ENCODE results near the gene SIGLEC11.

The SIGLEC11 gene

GRCh38 chr19:49913720-49914119 lies 47.3 kb downstream of the SIGLEC11 start:
- H3K27me3 ChIP-seq (ENCODE audit: control insufficient read depth in 1 of 2, insufficient read depth in 2 of 2, low read length in 2 of 2): no peaks in the 10 kb centered on the region
- H3K4me3 ChIP-seq (ENCODE audit: low read length in 2 of 2): no peak overlapping the region
- peaks cover 2 to 22% of the 10 kb centered on the region in 2 donors for H3K36me3 ChIP-seq (ENCODE audit: control insufficient read depth in 2 of 2, insufficient read depth in 2 of 2, low read length in 2 of 2)
- peaks cover 7% of the 10 kb centered on the region for H3K4me1 ChIP-seq (ENCODE audit: control insufficient read depth, insufficient read depth, low read length)
- H3K9ac ChIP-seq (ENCODE audit: low read length in 2 of 2): no peak overlapping the region
- no peaks in the 10 kb centered on the region for H3K9me3 ChIP-seq (ENCODE audit: control insufficient read depth in 2 of 2, low read length in 2 of 2)
- no peak overlapping the region for H3K27ac ChIP-seq (ENCODE audit: low read length)

DNA sequence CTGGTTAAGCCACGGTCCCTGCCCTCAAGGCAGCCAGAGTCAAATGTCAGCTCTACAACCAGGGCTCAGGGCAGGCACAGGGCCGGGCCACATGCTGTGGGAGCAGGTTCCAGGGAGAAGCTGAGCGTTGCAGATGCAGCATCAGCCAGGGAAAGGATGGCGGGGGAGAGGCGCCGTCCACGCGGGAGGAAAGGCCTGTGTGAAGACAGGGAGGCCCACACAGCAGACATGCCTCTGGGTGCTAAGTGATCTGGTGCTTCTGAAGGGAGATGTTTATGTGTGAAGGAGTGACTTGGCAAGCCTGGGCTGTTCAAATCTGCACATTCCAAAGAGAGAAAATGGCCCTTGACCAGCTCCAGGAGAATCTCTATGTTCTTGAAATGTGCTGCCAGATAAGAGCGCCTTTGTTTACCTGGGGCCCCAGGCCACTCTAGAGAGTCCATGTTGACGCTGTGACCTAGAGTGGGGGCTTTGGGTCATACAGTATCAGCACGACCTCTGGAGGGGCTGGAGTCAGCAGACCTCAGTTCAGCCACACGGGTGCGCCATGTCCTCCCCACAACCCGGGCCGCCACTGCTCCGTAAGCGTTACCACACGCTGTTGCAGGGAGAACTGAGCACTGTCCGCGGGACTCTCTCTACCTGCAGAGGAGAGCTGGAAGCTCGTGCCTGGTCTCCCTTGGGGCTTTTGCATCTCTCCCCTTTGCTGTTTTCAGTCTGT lies 47.8 kb downstream of the SIGLEC11 start:
- Histone ChIP-seq H3K9ac (ENCODE audit: low read length in 2 of 2) (no peak overlapping the region), H3K27ac (ENCODE audit: low read length) (no peak overlapping the region), H3K4me3 (ENCODE audit: low read length in 2 of 2) (no peak overlapping the region), H3K4me1 (ENCODE audit: control insufficient read depth, insufficient read depth, low read length) (peaks cover 7% of the 10 kb centered on the region), H3K27me3 (ENCODE audit: control insufficient read depth in 1 of 2, insufficient read depth in 2 of 2, low read length in 2 of 2) (no peaks in the 10 kb centered on the region), H3K36me3 (ENCODE audit: control insufficient read depth in 2 of 2, insufficient read depth in 2 of 2, low read length in 2 of 2) (peaks cover 7 to 26% of the 10 kb centered on the region in 2 donors), H3K9me3 (ENCODE audit: control insufficient read depth in 2 of 2, low read length in 2 of 2) (no peaks in the 10 kb centered on the region)

- Histone ChIP-seq H3K36me3 (ENCODE audit: control insufficient read depth in 2 of 2, insufficient read depth in 2 of 2, low read length in 2 of 2) (peaks cover 12 to 36% of the 10 kb centered on the region in 2 donors), H3K27me3 (ENCODE audit: control insufficient read depth in 1 of 2, insufficient read depth in 2 of 2, low read length in 2 of 2) (no peaks in the 10 kb centered on the region), H3K9ac (ENCODE audit: low read length in 2 of 2) (no peak overlapping the region), H3K4me3 (ENCODE audit: low read length in 2 of 2) (no peak overlapping the region), H3K9me3 (ENCODE audit: control insufficient read depth in 2 of 2, low read length in 2 of 2) (no peaks in the 10 kb centered on the region), H3K27ac (ENCODE audit: low read length) (no peak overlapping the region), H3K4me1 (ENCODE audit: control insufficient read depth, insufficient read depth, low read length) (peaks cover 4% of the 10 kb centered on the region)
Measured at GRCh38 chr19:49911381-49912145, 49.4 kb downstream of the SIGLEC11 start.

GRCh38 chr19:49910179-49910578 lies 50.8 kb downstream of the SIGLEC11 start:
- H3K9ac ChIP-seq (ENCODE audit: low read length in 2 of 2): no peak overlapping the region
- no peak overlapping the region for H3K4me3 ChIP-seq (ENCODE audit: low read length in 2 of 2)
- H3K9me3 ChIP-seq (ENCODE audit: control insufficient read depth in 2 of 2, low read length in 2 of 2): no peaks in the 10 kb centered on the region
- peaks cover 4% of the 10 kb centered on the region for H3K4me1 ChIP-seq (ENCODE audit: control insufficient read depth, insufficient read depth, low read length)
- no peaks in the 10 kb centered on the region for H3K27me3 ChIP-seq (ENCODE audit: control insufficient read depth in 1 of 2, insufficient read depth in 2 of 2, low read length in 2 of 2)
- H3K36me3 ChIP-seq (ENCODE audit: control insufficient read depth in 2 of 2, insufficient read depth in 2 of 2, low read length in 2 of 2): peaks cover 12 to 36% of the 10 kb centered on the region in 2 donors
- no peak overlapping the region for H3K27ac ChIP-seq (ENCODE audit: low read length)

DNA sequence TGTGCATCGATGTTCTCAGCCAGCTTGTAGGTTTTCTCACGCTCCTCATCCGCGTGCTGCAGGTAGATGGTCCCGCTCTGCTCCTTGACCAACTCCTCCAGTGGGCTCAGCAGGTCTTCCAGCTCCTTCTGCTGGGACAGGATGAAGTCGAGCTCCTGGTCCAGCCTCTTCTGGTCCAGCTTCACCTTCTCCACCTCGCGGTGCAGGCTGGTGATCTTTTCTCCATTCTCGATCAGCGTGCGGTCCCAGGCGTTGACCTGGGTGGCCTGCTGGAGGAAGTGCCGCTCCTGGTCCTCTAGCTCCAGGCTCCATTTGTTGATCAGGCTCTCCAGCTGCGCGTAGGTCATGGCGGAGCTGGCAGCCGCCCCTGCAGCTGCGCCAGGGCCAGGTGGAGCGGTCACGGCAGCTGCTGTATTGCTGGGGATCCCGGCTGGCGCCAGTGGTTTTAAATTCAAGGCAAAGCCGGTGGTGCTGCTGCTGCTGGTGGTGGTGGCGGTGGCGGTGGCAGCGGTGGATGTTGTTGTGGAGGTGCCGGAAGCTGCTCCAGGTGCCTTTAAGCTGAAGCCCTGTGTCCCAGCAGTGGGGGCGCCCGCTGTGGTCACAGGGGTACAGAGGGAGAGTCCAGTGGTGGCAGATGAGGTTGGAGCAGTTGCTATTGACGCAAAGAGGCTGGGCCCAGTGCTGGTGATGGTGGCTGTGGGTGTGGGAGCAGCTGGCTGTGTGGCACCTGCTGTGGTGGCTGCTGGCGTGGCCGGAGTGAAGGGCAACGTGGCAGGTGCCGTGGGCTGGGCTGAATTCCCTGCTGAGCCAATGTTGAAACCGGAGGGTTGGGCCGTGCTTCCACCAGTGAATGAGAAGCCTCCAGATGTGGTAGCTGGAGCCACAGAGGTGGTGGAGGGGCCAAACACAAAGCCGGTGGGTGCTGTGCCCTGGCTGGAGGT lies 52.2 kb downstream of the SIGLEC11 start:
- no peaks in the 10 kb centered on the region for H3K27me3 ChIP-seq (ENCODE audit: control insufficient read depth in 1 of 2, insufficient read depth in 2 of 2, low read length in 2 of 2)
- no peak overlapping the region for H3K9ac ChIP-seq (ENCODE audit: low read length in 2 of 2)
- H3K4me1 ChIP-seq (ENCODE audit: control insufficient read depth, insufficient read depth, low read length): peaks cover 4% of the 10 kb centered on the region
- H3K9me3 ChIP-seq (ENCODE audit: control insufficient read depth in 2 of 2, low read length in 2 of 2): no peaks in the 10 kb centered on the region
- no peak overlapping the region for H3K4me3 ChIP-seq (ENCODE audit: low read length in 2 of 2)
- peaks cover 12 to 30% of the 10 kb centered on the region in 2 donors for H3K36me3 ChIP-seq (ENCODE audit: control insufficient read depth in 2 of 2, insufficient read depth in 2 of 2, low read length in 2 of 2)
- H3K27ac ChIP-seq (ENCODE audit: low read length): no peak overlapping the region

DNA sequence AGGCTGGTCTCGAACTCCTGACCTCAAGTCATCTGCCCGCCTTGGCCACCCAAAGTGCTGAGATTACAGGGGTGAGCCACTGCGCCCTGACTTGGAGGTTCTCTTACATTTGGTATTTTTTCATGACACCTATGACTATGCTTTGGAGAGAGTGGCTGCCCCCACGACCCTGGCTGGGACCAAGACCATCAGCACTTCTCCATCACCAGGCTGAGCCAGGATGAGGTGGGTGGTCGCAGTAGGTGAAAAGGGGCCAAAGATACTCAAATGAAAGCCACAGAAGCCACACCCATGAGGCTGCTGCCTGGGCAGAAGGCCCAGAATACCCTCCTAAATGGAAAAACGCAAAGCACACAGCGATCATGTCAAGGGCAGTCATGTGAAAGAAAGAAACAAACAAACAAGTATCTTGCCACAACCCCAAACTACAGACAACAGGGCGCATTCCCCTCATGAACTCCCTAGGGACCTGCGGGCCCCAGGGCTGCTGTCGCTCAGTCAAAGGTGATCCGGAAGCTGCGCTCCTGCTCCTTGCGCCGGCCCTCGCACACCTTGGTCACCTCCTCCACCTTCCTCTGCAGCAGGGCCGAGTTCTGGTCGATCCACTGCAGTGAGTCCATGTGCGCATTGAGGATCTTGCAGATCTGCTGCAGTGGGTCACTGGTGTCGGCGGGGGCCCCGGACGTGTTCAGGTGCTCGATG lies 53.1 kb downstream of the SIGLEC11 start:
- Histone ChIP-seq H3K27ac (ENCODE audit: low read length) (no peak overlapping the region), H3K9me3 (ENCODE audit: control insufficient read depth in 2 of 2, low read length in 2 of 2) (no peaks in the 10 kb centered on the region), H3K36me3 (ENCODE audit: control insufficient read depth in 2 of 2, insufficient read depth in 2 of 2, low read length in 2 of 2) (peaks cover 12 to 29% of the 10 kb centered on the region in 2 donors)

GRCh38 chr19:49906879-49907564 lies 54.0 kb downstream of the SIGLEC11 start:
- H3K27ac ChIP-seq (ENCODE audit: low read length): no peak overlapping the region
- no peak overlapping the region for H3K9ac ChIP-seq (ENCODE audit: low read length in 2 of 2)

More for the DNA sequence above, 53.1 kb downstream of the SIGLEC11 start:
- Histone ChIP-seq H3K9ac (ENCODE audit: low read length in 2 of 2) (no peak overlapping the region), H3K4me3 (ENCODE audit: low read length in 2 of 2) (no peak overlapping the region), H3K27me3 (ENCODE audit: control insufficient read depth in 1 of 2, insufficient read depth in 2 of 2, low read length in 2 of 2) (no peaks in the 10 kb centered on the region), H3K4me1 (ENCODE audit: control insufficient read depth, insufficient read depth, low read length) (peaks cover 2% of the 10 kb centered on the region)

DNA sequence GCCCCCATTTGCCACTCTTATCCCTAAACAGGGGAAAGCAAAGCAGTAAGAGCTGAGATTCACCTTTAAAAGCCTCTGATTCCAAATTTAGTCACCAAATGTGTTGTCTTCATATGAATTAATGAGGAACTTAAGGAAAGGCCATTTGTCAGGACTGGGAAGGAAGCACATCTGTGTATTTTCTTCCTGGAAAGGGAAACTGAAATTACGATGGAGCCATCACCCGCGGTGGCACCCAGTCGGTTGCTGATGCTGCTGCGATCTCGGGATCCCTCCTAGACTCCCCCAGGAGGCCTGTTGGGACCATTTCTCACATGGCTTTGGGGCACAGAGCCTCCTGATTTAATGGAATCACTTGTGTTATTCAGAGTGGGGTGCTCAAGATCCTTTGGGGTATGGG lies 56.8 kb downstream of the SIGLEC11 start:
- Histone ChIP-seq H3K27me3 (ENCODE audit: control insufficient read depth in 1 of 2, insufficient read depth in 2 of 2, low read length in 2 of 2) (no peaks in the 10 kb centered on the region), H3K4me3 (ENCODE audit: low read length in 2 of 2) (no peak overlapping the region), H3K9ac (ENCODE audit: low read length in 2 of 2) (no peak overlapping the region), H3K36me3 (ENCODE audit: control insufficient read depth in 2 of 2, insufficient read depth in 2 of 2, low read length in 2 of 2) (peaks cover 12 to 23% of the 10 kb centered on the region in 2 donors), H3K4me1 (ENCODE audit: control insufficient read depth, insufficient read depth, low read length) (no peaks in the 10 kb centered on the region), H3K9me3 (ENCODE audit: control insufficient read depth in 2 of 2, low read length in 2 of 2) (no peaks in the 10 kb centered on the region), H3K27ac (ENCODE audit: low read length) (no peak overlapping the region)

More at GRCh38 chr19:49906879-49907564, 54.0 kb downstream of the SIGLEC11 start:
- H3K36me3 ChIP-seq (ENCODE audit: control insufficient read depth in 2 of 2, insufficient read depth in 2 of 2, low read length in 2 of 2): peaks cover 12 to 28% of the 10 kb centered on the region in 2 donors
- no peak overlapping the region for H3K4me3 ChIP-seq (ENCODE audit: low read length in 2 of 2)
- H3K4me1 ChIP-seq (ENCODE audit: control insufficient read depth, insufficient read depth, low read length): no peaks in the 10 kb centered on the region
- H3K9me3 ChIP-seq (ENCODE audit: control insufficient read depth in 2 of 2, low read length in 2 of 2): no peaks in the 10 kb centered on the region
- H3K27me3 ChIP-seq (ENCODE audit: control insufficient read depth in 1 of 2, insufficient read depth in 2 of 2, low read length in 2 of 2): no peaks in the 10 kb centered on the region
